HL-60/S4 (cell line): Measurements from ENCODE around the gene RARS1.
"Not testable (repeated sequence)": the region's sequence is repeated elsewhere in the genome, so short reads cannot be mapped to it uniquely, and the experiment has no call there.

Source experiments
- in situ Hi-C: fragments of 300-500 bp; cut with MboI; formaldehyde crosslinking; loops from 2 replicates; pipeline ENCODE4 v1.14.3; 2022; ENCODE audit warnings: low sequenced_read_pairs

Gene RARS1

DNA sequence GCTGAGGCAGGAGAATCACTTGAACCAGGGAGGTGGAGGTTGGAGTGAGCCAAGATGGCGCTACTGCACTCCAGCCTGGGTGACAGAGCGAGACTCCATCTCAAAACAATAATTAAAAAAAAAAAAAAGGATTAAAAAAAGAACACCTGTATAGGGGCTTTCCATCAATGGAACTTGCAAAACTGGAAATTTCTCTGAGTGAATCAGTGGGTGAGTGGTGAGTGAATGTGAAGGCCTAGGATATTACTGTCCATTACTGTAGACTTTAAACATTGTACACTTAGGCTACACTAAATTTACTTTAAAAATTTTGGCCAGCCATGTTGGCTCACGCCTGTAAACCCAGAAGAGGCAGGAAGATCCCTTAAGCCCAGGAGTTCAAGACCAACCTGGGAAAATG, 5.7 kb upstream of the RARS1 start:
- in situ Hi-C loops = no loop called here

DNA sequence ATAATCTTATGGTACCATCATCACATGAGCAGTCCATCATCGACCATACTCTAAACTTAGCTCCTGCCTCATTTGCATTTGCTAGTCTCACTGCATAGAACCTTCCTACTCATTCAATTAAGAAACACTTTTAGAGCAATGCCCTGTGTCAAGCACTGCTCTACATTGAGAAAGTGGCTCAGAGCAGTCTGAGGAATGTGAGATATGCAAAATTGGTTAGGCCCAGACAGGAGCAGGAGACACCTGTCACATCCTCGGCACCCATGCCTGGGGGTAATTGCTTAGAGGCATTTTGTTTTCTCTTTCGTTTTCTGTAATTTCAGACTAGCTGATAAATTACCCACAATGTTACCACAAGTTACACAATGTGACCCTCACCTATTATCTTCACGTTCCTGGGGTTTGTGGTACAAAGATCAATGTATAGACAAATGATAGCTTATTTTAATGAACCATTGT, 4.9 kb upstream of the RARS1 start:
- in situ Hi-C loops = no loop called here

DNA sequence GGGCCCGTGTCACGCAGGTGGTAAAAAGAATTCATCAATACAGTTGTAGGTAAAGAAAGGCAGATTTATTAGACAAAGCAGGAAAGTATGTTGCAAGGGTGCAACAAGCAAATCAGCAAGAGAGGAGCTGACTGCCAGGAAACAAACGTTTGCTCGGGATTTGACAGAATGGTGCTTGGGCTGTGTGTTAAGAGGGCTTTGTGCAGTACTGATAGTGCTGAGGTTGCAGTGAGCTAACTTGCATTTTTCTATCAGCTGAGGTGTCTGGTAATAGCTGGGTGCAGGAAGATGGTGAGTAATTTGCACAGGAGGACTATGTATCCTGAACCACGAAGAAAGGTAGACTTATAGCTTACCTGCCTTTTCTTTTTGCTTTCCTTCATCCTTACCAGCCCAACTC, 3.9 kb upstream of the RARS1 start:
- in situ Hi-C loops = no loop called here

DNA sequence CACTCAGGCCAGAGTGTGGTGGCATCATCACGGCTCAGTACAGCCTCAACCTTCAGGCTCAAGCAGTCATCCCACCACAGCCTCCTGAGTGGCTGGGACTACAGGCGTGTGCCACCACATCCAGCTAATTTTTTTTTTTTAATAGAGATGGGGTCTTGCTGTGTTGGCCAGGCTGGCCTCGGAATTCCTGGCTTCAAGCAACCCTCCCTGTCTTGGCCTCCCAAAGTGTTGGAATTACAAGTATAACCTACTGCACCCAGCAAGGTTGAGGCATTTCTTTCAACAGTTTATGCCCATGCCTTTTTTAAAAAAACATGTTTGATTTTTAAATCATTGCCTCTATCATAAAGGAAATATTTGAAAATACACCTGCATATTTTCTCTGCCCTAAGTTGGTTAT, 2.8 kb downstream of the RARS1 start:
- in situ Hi-C loops = no loop called here

DNA sequence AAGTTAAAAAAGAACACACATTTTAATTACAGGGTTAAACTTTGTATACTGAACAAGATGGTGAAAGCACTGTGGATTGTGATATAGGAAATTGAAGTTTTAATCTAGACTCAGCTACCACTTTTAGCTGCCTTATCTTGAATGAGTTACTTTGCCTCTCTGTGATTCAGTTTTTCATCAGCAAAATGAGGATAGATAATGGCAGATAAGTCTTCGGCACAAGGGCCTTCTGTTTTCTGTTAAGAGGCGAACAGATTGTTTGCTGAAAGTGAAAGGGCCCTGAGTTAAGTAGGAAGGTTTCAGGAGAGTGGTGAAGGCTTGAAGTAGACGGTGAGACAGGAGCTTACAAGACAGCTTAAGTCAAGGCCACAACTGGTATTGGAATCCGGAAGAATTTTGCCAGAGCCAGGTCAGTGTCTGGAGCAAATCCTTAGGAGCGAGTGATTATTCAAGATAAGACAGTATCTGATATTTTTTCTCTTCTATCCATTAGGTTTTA, 7.8 kb downstream of the RARS1 start:
- in situ Hi-C loops = no loop called here

DNA sequence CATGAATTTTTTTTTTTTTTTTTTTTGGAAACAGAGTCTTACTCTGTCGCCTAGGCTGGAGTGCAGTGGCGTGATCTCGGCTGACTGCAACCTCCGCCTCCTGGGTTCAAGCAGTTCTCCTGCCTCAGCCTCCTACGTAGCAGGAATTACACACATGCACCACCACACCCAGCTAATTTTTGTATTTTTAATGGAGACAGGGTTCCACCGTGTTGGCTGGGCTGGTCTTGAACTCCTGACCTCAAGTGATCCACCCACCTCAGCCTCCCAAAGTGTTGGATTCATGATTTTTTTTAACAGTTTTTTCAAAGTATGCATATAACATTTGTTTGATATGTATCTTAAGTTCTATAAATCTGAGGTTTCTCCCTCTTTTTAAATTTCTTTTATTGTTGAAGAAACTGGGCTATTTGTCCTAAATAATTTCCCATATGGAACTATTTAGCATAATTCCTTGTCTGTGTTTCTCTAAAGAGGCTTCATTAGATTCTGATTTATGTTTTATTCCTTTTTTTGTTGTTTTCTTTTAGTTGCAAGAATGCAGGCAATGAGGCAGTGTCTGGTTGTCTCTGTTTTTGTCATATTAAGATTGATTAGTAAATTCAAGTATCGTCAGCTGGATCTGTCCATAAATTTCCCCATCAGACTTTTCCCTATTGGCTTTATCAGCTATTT, 16.4 kb downstream of the RARS1 start:
- in situ Hi-C loops = no loop called here

DNA sequence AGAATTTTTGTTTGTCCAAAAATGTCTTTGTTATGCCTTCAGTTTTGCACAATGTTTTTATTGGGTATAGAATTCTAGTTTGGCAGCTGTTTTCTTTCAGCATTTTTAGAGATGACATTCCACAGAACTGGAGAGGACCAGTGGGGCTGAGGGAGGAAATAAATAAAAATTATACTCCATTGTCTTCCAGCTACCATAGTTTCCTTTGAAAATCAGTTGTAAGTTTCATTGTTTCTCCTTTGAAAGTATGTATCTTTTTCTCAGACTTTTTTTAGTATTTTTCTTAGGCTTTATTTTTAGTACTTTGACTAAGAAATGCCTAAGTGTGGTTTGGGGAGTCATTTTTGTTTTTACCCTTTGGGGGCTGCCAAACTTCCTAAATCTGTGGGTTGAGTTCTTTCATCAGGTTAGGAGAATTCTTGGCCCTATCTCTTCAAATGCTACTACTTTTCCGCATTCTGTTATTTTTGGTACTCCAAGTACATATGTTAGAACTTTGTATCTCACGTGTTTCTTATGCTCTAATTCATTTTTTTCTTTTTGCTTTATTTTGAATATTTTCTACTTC, 27.7 kb downstream of the RARS1 start:
- in situ Hi-C loops = no loop called here

DNA sequence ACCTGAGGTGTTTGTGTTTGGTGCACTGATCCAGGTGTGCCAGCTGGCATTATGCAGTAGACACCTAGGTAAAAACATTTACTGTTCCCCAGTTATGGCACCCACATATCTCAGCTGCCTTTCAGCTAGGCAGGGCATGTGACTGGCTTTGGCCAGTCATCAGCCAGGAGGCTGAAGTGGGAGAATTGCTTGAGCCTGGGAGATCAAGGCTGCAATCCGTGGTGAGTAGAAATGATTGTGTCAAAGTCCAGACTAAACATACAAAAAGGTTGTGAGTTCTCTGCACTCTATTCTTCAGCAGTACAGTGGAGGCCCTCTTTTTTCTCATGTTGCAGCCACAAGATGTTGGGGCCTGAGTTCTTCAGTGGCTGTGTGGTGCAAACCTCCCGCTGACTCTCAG, 39.6 kb downstream of the RARS1 start:
- in situ Hi-C loops = no loop called here

DNA sequence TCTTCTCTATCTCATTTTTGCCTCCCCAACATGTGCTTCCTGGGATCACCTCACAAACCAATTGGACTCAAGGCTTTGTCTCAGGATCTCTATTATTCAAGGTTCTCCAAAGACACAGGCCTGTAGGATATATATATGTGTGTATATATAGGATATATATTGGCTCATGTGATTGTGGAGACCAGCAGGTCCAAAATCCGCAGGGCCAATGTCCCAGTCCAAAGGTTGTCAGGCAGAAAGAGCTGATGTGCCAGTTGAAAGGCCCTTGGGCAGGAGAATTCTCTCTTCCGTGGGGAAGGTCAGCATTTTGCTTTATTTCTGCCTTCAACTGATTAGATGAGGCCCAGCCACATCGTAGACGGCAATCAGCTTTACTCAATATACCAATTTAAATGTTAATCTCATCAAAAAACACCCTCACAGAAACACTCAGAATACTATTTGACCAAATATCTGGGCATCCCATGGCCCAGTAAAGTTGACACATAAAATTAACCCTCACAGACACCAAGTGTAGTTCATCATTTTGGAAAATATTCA, 41.6 kb downstream of the RARS1 start:
- in situ Hi-C loops = no loop called here

DNA sequence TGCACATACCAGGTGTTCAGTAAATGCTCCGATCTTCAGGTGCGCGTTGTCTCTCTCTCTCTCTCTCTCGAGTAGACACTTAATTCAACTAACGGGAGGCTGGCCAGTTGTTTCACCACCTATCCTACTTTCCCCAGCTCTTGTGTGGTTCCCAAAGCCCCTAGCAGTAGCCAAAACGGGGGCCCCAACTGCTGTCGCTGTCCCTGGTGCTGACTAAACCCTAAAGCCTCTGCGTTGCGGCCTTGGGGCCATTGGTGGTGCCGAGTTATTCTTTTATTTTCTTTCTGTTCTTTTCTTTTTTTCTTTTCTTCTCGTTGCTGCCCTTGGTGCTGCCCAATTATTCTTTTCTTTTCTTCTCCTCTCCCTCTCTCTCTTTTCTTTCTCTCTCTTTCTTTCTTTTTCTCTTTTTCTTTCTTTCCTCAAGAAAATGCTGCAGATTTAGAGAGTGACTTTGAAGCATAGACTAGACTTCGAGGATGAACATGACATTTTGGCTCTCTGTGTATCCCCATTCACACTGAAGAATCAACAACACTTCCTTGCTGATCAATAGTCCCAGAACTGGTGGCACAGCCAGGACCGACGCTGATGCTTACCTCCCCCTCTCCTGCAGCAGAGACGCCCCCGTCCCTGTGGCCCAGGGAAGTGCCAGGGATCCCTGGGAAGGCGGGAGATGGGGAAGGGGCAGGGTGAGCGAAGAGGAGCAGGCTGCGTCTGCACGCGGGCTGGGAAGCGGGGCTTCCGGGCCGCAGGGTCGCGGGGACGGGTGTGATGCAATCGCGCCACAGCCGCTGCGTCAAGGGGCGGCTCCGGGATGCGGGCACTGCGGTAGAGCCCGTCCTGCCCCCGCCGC, 42.5 kb downstream of the RARS1 start, which contains the start of gene FBLL1:
Gene FBLL1 (plus strand): TSS at position 785 of the 853 bp plus-strand sequence. CDS start 200 bp downstream, outside the sequence.
- in situ Hi-C loops = no loop called here

DNA sequence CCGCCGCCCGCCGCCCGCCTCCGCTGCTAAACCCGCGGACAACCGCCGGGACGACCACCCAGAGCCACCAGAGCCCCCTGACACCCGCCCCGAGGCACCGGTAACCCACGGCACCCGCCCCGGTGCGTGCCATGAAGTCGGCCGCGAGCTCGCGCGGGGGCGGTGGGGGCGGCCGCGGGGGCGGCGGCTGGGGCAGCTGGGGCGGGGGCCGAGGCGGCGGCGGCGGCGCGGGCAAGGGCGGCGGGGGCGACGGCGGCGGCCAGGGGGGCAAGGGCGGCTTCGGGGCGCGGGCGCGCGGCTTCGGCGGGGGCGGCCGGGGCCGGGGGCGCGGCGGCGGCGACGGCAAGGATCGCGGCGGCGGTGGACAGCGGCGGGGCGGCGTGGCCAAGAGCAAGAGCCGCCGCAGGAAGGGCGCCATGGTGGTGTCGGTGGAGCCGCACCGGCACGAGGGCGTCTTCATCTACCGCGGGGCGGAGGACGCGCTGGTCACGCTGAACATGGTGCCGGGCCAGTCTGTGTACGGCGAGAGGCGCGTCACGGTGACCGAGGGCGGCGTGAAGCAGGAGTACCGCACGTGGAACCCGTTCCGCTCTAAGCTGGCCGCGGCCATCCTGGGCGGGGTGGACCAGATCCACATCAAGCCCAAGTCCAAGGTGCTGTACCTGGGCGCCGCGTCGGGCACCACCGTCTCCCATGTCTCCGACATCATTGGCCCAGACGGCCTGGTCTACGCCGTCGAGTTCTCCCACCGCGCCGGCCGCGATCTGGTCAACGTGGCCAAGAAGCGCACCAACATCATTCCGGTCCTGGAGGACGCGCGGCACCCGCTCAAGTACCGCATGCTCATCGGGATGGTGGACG, 43.3 kb downstream of the RARS1 start:
- in situ Hi-C loops = no loop called here

DNA sequence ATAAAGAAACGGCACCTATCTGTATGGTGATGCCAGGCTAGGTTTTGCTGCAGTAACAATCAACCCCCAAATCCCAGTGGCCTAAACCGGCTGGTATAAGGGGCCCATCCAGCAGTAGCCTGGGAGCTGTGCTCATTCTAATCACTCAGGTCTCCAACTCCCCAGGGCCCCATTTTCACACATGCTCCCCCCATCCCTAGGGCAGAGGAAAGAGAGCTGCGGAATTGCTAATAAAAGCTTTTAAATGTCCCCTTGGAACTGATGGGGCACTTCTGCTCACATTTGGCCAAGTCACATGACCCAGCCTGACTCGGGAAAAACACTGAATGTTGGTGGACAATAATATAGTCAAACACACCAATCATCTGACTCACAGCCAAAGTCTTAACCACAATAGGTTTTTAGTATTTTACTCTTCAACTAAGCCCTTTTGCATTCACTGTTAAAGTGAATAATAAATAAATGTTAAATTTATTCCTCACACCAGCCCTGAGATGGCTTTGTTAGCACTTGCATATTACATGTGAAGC, 44.4 kb downstream of the RARS1 start:
- in situ Hi-C loops = no loop called here

DNA sequence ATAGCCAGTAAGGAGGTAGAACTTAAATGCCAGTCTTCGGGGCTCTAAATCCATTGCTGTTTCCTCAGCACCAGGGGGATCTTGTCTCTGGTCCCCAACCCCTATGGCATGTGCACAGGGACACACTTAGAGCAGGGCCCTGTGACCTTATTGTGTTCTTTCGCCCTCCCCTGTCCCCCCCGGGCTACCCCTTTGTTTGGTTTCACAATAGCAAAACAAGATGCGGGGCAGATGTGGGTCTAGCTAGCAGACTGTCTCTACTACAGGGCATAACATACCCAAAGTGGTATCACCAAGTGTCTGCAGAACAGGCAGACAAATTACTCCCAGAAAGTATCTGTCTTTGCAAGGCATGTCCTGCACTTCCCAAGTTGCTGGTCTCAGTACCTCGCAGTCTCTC, 44.9 kb downstream of the RARS1 start:
- in situ Hi-C loops = no loop called here

DNA sequence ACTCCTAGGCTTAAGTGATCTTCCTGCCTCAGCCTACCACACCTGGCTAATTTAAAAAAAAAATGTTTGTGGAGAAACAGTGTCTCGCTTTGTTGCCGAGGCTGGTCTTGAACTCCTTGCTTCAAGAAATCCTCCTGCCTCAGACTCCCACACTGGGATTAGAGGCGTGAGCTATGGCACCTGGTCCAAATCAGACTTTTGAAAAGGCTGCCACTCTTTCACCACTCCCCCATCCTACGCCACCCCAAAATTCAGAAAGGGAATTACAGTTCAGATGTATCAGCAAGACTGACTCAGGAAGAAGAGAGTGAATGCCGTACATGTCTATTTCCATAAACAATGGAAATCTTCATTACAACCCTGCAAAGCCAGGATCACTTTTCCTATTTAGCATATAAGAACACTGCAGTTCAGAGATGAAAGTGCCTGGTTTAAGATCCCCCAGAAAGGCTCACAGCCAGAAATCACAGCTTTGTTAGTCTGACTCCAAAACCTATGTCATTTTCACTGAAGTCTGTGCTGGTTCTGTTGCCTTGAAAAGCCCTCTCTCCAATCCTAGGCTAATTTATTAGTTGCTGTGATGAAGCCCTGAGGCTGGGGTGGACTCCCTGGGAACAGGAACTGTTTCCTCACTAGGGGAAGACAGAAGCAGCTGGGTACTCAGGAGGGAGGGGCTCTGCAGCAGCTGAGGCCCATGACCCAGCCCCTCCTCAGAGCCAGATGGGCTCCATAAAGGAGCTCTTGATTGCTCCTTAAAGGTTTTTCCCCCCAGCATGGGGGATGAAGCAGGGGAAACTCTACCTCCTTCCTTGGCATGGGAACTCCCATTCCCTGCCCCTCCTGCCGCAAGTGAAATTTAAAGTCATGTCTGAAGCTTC, 46.0 kb downstream of the RARS1 start:
- in situ Hi-C loops = no loop called here

DNA sequence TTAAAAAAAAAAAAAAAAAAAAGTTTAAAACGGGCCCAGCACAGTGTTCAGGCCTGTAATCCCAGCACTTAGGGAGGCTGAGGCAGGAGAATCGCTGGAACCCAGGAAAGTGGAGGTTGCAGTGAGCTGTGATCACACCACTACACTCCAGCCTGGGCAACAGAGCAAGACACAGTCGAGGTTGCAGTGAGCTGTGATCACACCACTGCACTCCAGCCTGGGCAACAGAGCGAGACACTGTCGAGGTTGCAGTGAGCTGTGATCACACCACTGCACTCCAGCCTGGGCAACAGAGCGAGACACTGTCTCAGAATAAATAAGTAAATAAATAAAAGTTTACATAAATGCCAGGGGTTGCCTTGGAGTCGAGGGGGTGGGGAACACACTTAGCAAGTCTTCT, 48.1 kb downstream of the RARS1 start:
- in situ Hi-C loops = not testable (repeated sequence)

DNA sequence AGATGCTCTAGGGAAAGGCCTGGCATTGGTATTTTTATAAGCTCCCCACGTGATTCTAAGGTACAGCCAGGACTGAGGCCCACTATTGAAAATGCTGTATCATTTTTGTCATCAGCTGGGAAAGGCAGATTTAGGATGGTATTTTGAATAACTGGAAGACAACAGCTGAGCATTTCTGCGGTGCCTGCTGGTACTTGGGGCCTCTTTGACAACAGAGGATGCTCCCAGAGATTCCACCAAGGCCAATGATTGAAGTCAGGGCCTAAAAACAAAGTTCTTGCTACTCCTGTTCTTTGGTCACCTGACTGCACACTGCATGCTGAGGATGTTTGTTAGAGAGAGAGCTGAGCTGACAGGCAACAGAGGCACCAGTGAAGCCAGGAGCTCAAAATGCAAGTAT, 50.9 kb downstream of the RARS1 start:
- in situ Hi-C loops = no loop called here

DNA sequence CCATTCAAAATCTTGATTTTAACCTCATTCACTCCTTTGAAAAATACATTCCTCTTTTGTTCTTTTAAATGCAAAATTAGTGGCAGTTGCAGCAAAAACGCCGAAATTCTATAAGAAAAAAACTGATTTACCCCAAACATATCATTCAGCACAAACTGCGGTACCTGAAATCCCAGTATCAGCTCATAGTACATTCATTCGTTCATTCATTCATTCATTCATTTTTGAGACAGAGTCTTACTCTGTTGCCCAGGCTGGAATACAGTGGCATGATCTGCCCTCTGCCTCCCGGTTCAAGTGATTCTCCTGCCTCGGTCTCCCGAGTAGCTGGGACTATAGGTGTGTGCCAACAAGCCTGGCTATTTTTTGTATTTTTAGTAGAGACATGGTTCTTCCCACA, 63.3 kb downstream of the RARS1 start:
- in situ Hi-C loops = no loop called here

DNA sequence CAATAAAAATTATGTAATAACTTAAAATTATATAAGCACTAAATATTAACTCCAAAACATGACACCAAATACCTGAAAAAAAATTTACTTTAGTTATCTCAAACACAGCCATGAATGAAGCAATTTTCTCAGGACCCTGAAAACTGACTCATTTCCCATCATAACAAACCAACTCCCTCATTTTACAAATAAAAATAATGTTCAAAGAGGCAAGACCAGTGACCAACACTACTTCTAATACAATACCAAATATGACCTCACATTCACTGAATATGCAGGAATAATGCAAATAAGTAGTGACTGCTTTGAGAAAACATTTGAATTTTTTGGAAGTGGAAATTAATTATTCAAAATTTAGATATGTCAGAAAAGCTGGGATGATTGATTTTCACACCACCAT, 64.4 kb downstream of the RARS1 start:
- in situ Hi-C loops = no loop called here

DNA sequence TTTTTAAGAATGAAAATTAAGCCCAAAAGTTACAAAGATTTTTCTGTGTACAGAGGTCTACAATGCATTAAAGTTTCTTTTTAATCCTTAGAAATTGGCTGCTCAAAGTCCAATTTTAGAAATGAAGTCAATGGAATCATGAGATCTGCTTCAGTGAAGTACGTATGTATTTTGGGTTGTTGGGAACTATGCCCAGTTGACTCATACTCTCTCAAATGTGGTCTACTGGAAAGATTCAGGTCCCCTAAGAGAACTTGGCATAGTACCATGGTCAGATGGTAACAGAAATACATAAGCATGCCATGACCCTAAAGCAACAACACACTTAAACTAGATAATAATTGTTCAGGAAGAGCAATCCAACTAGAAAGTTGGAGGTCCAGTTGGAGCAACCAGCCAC, 65.9 kb downstream of the RARS1 start:
- in situ Hi-C loops = no loop called here
